ENCODE measurements around the gene TPSG1. TPM values are rescaled to one million over a fixed set of nuclear protein-coding genes. Genes with fewer than 3 reads are reported as not detected.

The TPSG1 gene
- total RNA-seq, 1 donor from 2014 or later: not detected

- Mint-ChIP-seq H3K36me3 (ENCODE audit: low read depth, unreplicated experiment) (peaks cover 4% of the 10 kb centered on the region), H3K4me1 (ENCODE audit: low read depth, unreplicated experiment) (no peaks in the 10 kb centered on the region), H3K27ac (ENCODE audit: unreplicated experiment) (no peak overlapping the region), H3K9me3 (ENCODE audit: unreplicated experiment) (no peaks in the 10 kb centered on the region), H3K27me3 (ENCODE audit: low read depth, unreplicated experiment) (peaks cover 15% of the 10 kb centered on the region), H3K4me3 (ENCODE audit: unreplicated experiment) (no peak overlapping the region)
- H3K4me2 ChIP-seq (ENCODE audit: low read length): no peak overlapping the region
- no peak overlapping the region for H3K27ac ChIP-seq (ENCODE audit: low read depth, low read length)
- H2AFZ ChIP-seq (ENCODE audit: low read depth, low read length): no peak overlapping the region
- H3K79me2 ChIP-seq (ENCODE audit: insufficient read depth, low read length): no peaks in the 10 kb centered on the region
- no peak overlapping the region for H3K4me3 ChIP-seq (ENCODE audit: insufficient read depth, low read depth, low read length)
- no peaks in the 10 kb centered on the region for H3K9me3 ChIP-seq (ENCODE audit: insufficient read depth, low read depth, low read length)
- no peaks in the 10 kb centered on the region for H3K4me1 ChIP-seq (ENCODE audit: insufficient read depth, low read length)
- DNase-seq (ENCODE audit: low read depth) (no peak), FAIRE-seq (no peak)
- no peak for TF ChIP-seq EZH2 (IDR thresholded peaks at IDR 0.05; ENCODE audit: insufficient read depth, low read length)
- TF ChIP-seq, protein P1, sequence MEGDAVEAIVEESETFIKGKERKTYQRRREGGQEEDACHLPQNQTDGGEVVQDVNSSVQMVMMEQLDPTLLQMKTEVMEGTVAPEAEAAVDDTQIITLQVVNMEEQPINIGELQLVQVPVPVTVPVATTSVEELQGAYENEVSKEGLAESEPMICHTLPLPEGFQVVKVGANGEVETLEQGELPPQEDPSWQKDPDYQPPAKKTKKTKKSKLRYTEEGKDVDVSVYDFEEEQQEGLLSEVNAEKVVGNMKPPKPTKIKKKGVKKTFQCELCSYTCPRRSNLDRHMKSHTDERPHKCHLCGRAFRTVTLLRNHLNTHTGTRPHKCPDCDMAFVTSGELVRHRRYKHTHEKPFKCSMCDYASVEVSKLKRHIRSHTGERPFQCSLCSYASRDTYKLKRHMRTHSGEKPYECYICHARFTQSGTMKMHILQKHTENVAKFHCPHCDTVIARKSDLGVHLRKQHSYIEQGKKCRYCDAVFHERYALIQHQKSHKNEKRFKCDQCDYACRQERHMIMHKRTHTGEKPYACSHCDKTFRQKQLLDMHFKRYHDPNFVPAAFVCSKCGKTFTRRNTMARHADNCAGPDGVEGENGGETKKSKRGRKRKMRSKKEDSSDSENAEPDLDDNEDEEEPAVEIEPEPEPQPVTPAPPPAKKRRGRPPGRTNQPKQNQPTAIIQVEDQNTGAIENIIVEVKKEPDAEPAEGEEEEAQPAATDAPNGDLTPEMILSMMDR (IDR thresholded peaks at IDR 0.05; ENCODE audit: insufficient read depth, low read depth, low read length): no peak
- no peaks in the 10 kb centered on the region for H3K27me3 ChIP-seq (ENCODE audit: insufficient read depth, low read length)
- H3K36me3 ChIP-seq (ENCODE audit: insufficient read depth, low read length): no peaks in the 10 kb centered on the region
- no peak overlapping the region for H3K9ac ChIP-seq (ENCODE audit: low read length)
- no peaks in the 10 kb centered on the region for H4K20me1 ChIP-seq (ENCODE audit: insufficient read depth, low read length)
Measured at GRCh38 chr16:1224558-1224957, 510 bp downstream of the TPSG1 start.

GRCh38 chr16:1223355-1224214, 1.5 kb downstream of the TPSG1 start:
- H3K27me3 Mint-ChIP-seq (ENCODE audit: low read depth, unreplicated experiment): peaks cover 15% of the 10 kb centered on the region
- no peak overlapping the region for H3K4me2 ChIP-seq (ENCODE audit: low read length)
- H3K36me3 Mint-ChIP-seq (ENCODE audit: low read depth, unreplicated experiment): peaks cover 4% of the 10 kb centered on the region
- H3K27me3 ChIP-seq (ENCODE audit: insufficient read depth, low read length): no peaks in the 10 kb centered on the region
- no peaks in the 10 kb centered on the region for H3K4me1 Mint-ChIP-seq (ENCODE audit: low read depth, unreplicated experiment)
- no peaks in the 10 kb centered on the region for H3K9me3 ChIP-seq (ENCODE audit: insufficient read depth, low read depth, low read length)
- no peaks in the 10 kb centered on the region for H3K36me3 ChIP-seq (ENCODE audit: insufficient read depth, low read length)
- H2AFZ ChIP-seq (ENCODE audit: low read depth, low read length): no peak overlapping the region
- H3K27ac ChIP-seq (ENCODE audit: low read depth, low read length): no peak overlapping the region
- H3K27ac Mint-ChIP-seq (ENCODE audit: unreplicated experiment): no peak overlapping the region
- no peaks in the 10 kb centered on the region for H3K79me2 ChIP-seq (ENCODE audit: insufficient read depth, low read length)
- H4K20me1 ChIP-seq (ENCODE audit: insufficient read depth, low read length): no peaks in the 10 kb centered on the region
- no peaks in the 10 kb centered on the region for H3K4me1 ChIP-seq (ENCODE audit: insufficient read depth, low read length)
- H3K9me3 Mint-ChIP-seq (ENCODE audit: unreplicated experiment): no peaks in the 10 kb centered on the region
- no peak overlapping the region for H3K4me3 ChIP-seq (ENCODE audit: insufficient read depth, low read depth, low read length)
- H3K4me3 Mint-ChIP-seq (ENCODE audit: unreplicated experiment): no peak overlapping the region
- no peak overlapping the region for H3K9ac ChIP-seq (ENCODE audit: low read length)
- DNase-seq (ENCODE audit: low read depth) (no peak), FAIRE-seq (no peak)
- no peak for TF ChIP-seq EZH2 (IDR thresholded peaks at IDR 0.05; ENCODE audit: insufficient read depth, low read length)
- TF ChIP-seq, protein P1 (IDR thresholded peaks at IDR 0.05; ENCODE audit: insufficient read depth, low read depth, low read length): no peak

All from astrocyte (in vitro differentiated cells and primary cell).